Measurements from ENCODE around the gene ABLIM3.

DNA sequence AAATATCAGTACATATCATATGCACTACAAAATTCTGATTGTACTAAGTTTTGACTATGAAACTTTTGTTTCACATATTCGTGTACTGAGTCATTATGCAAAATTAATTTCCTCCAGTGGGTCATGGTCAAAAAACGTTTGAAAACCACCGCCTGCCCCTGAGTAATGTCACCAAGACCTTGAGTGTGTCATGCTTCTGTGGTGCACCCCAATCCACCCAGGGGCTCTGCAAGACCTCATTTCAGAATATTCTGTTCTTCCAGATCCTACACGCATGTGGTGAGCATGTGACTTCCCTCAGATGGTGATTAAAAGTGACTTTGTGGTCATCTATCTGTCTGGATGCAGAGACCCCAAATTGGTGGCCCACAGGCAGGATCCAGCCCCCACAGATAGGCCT lies 31.0 kb downstream of the ABLIM3 start:
- no peak for TF ChIP-seq ZNF274 (IDR thresholded peaks at IDR 0.05; ENCODE audit: low read depth, low read length)
- TF ChIP-seq YY1 (IDR thresholded peaks at IDR 0.05; ENCODE audit: insufficient read depth, insufficient read length), result no peak
- TF ChIP-seq SUZ12 (IDR thresholded peaks at IDR 0.05; ENCODE audit: extremely low read depth, insufficient read depth, insufficient read length), result no peak
